Rectal smooth muscle tissue (tissue), 1 donor: ENCODE measurements around the gene R3HDM2.
"Not testable (repeated sequence)": the region's sequence is repeated elsewhere in the genome, so short reads cannot be mapped to it uniquely, and the experiment has no call there.

Source experiments
- H3K27ac ChIP-seq: one replicate; pipeline ENCODE4 v1.7.0; 2013; ENCODE audit warnings: low read depth, low read length, inconsistent platforms
- H3K27me3 ChIP-seq: one replicate; pipeline ENCODE4 v1.7.0; 2013; ENCODE audit warnings: low read length; ENCODE audit not compliant: control insufficient read depth, insufficient read depth
- H3K36me3 ChIP-seq: one replicate; pipeline ENCODE4 v1.7.0; 2013; ENCODE audit warnings: low read length; ENCODE audit not compliant: control insufficient read depth, insufficient read depth
- H3K4me1 ChIP-seq: one replicate; pipeline ENCODE4 v1.7.0; 2013; ENCODE audit warnings: low read length; ENCODE audit not compliant: control insufficient read depth, insufficient read depth
- H3K4me3 ChIP-seq: one replicate; pipeline ENCODE4 v1.7.0; 2013; ENCODE audit warnings: low read length
- H3K9ac ChIP-seq: one replicate; pipeline ENCODE4 v1.7.0; 2013; ENCODE audit warnings: low read length

The R3HDM2 gene

GRCh38 chr12:57426948-57427347, 3.9 kb downstream of the R3HDM2 start:
- H3K27ac ChIP-seq, H3K4me1 ChIP-seq, H3K27me3 ChIP-seq, H3K4me3 ChIP-seq, H3K36me3 ChIP-seq, H3K9ac ChIP-seq: not testable (repeated sequence)

- H3K27me3 ChIP-seq: no peaks in the 10 kb centered on the region
- H3K9ac ChIP-seq: no peak overlapping the region
- no peaks in the 10 kb centered on the region for H3K4me1 ChIP-seq
- H3K27ac ChIP-seq: no peak overlapping the region
- H3K4me3 ChIP-seq: no peak overlapping the region
- H3K36me3 ChIP-seq: no peaks in the 10 kb centered on the region
Observed at GRCh38 chr12:57420482-57420881, 10.4 kb downstream of the R3HDM2 start.

- Histone ChIP-seq H3K4me3 (no peak overlapping the region), H3K27me3 (no peaks in the 10 kb centered on the region), H3K4me1 (peaks cover 3% of the 10 kb centered on the region), H3K36me3 (no peaks in the 10 kb centered on the region), H3K27ac (no peak overlapping the region), H3K9ac (no peak overlapping the region)
Observed at GRCh38 chr12:57419495-57419894, 11.3 kb downstream of the R3HDM2 start.

GRCh38 chr12:57418255-57418654, 12.6 kb downstream of the R3HDM2 start:
- H3K27ac ChIP-seq: no peak overlapping the region

GRCh38 chr12:57416039-57416996, 14.5 kb downstream of the R3HDM2 start:
- Histone ChIP-seq H3K4me3 (no peak overlapping the region), H3K27me3 (no peaks in the 10 kb centered on the region), H3K9ac (no peak overlapping the region), H3K36me3 (no peaks in the 10 kb centered on the region), H3K27ac (no peak overlapping the region), H3K4me1 (peaks cover 3% of the 10 kb centered on the region)

More at GRCh38 chr12:57418255-57418654, 12.6 kb downstream of the R3HDM2 start:
- H3K4me3 ChIP-seq: no peak overlapping the region
- no peaks in the 10 kb centered on the region for H3K27me3 ChIP-seq
- peaks cover 3% of the 10 kb centered on the region for H3K4me1 ChIP-seq
- H3K9ac ChIP-seq: no peak overlapping the region
- no peaks in the 10 kb centered on the region for H3K36me3 ChIP-seq

GRCh38 chr12:57415088-57415487, 15.8 kb downstream of the R3HDM2 start:
- H3K36me3 ChIP-seq: no peaks in the 10 kb centered on the region
- no peak overlapping the region for H3K9ac ChIP-seq
- H3K27me3 ChIP-seq: no peaks in the 10 kb centered on the region
- no peak overlapping the region for H3K27ac ChIP-seq
- peaks cover 3% of the 10 kb centered on the region for H3K4me1 ChIP-seq
- H3K4me3 ChIP-seq: no peak overlapping the region

GRCh38 chr12:57414160-57414559, 16.7 kb downstream of the R3HDM2 start:
- not testable (repeated sequence) for H3K27me3 ChIP-seq

GRCh38 chr12:57410534-57410933, 20.3 kb downstream of the R3HDM2 start:
- Histone ChIP-seq H3K27ac (no peak overlapping the region), H3K9ac (no peak overlapping the region), H3K27me3 (no peaks in the 10 kb centered on the region), H3K4me3 (no peak overlapping the region), H3K4me1 (peaks cover 3% of the 10 kb centered on the region), H3K36me3 (no peaks in the 10 kb centered on the region)

More at GRCh38 chr12:57414160-57414559, 16.7 kb downstream of the R3HDM2 start:
- not testable (repeated sequence) for H3K27ac ChIP-seq, H3K36me3 ChIP-seq, H3K4me3 ChIP-seq, H3K9ac ChIP-seq, H3K4me1 ChIP-seq

GRCh38 chr12:57404966-57405640, 25.7 kb downstream of the R3HDM2 start:
- Histone ChIP-seq H3K4me1 (peaks cover 4% of the 10 kb centered on the region), H3K4me3 (no peak overlapping the region), H3K9ac (no peak overlapping the region), H3K27ac (no peak overlapping the region), H3K27me3 (no peaks in the 10 kb centered on the region), H3K36me3 (no peaks in the 10 kb centered on the region)

- H3K36me3 ChIP-seq, H3K4me3 ChIP-seq, H3K4me1 ChIP-seq, H3K27ac ChIP-seq, H3K27me3 ChIP-seq, H3K9ac ChIP-seq: not testable (repeated sequence)
Observed at GRCh38 chr12:57402156-57402555, 28.7 kb downstream of the R3HDM2 start.

- no peaks in the 10 kb centered on the region for H3K27me3 ChIP-seq
- H3K36me3 ChIP-seq: no peaks in the 10 kb centered on the region
- no peak overlapping the region for H3K9ac ChIP-seq
- no peak overlapping the region for H3K4me3 ChIP-seq
- H3K27ac ChIP-seq: no peak overlapping the region
- peaks cover 4% of the 10 kb centered on the region for H3K4me1 ChIP-seq
Observed at GRCh38 chr12:57401165-57401564, 29.7 kb downstream of the R3HDM2 start.

- not testable (repeated sequence) for H3K4me1 ChIP-seq, H3K27ac ChIP-seq, H3K27me3 ChIP-seq, H3K36me3 ChIP-seq, H3K9ac ChIP-seq, H3K4me3 ChIP-seq
Observed at GRCh38 chr12:57399718-57400463, 31.0 kb downstream of the R3HDM2 start.
